Ovary (tissue), 9 donors: ENCODE data around the gene FBXL19. TPM values are rescaled to one million over a fixed set of nuclear protein-coding genes. Genes with fewer than 3 reads are reported as not detected.
A peak's percentile ranks its signal among the peaks of the same experiment; 100 is the strongest.

Experiments used
- DNase-seq, 5 donors: peaks; one replicate each; pipeline ENCODE4 v3.0.0-alpha.2; 2019 to 2020
- H3K27ac ChIP-seq, 2 donors: fragments of 200-600 bp; one replicate each; pipeline versions ENCODE4 v1.5.1 to v1.8.0; 2019 to 2022
- H3K27me3 ChIP-seq: fragments of 200-600 bp; one replicate; pipeline ENCODE4 v1.8.0; 2022
- H3K36me3 ChIP-seq: fragments of 200-600 bp; sonication (generic); one replicate; pipeline ENCODE4 v1.5.1; 2019
- H3K4me1 ChIP-seq: one replicate; pipeline ENCODE4 v1.8.1; 2013; ENCODE audit warnings: mild to moderate bottlenecking, moderate library complexity; ENCODE audit not compliant: insufficient read depth
- H3K4me3 ChIP-seq: fragments of 200-600 bp; sonication (generic); one replicate; pipeline ENCODE4 v1.5.1; 2017
- H3K9me3 ChIP-seq, 2 donors: fragments of 200-600 bp in 1 of 2; sonication (generic) in 1 of 2; one replicate each; pipeline versions ENCODE4 v1.5.1 to v1.8.1; 2013 to 2019; ENCODE audit warnings: mild to moderate bottlenecking in 1 of 2, moderate library complexity in 1 of 2
- EP300 ChIP-seq: sonication (generic); formaldehyde crosslinking; IDR thresholded peaks from one replicate; pipeline ENCODE4 v1.6.1; 2017; ENCODE audit warnings: antibody characterized with exemption
- POLR2A ChIP-seq: fragments of 450-650 bp; IDR thresholded peaks from one replicate; pipeline ENCODE4 v1.6.1; 2017; ENCODE audit warnings: antibody characterized with exemption, mild to moderate bottlenecking, moderate library complexity
- WGBS, 3 donors: extraction: QIAGEN DNeasy Blood & Tissue Kit in 1 of 3; methylation state at CpG; one replicate each; pipeline versions ENCODE4 v1.1.5 to v1.1.7; 2013 to 2017; 5-methylcytosine and 5-hydroxymethylcytosine counted together
- intact Hi-C, 4 donors: fragments of 100-400 bp; cut with DNase I; formaldehyde crosslinking; loops; one replicate each; pipeline versions ENCODE4 v1.11.0 to v1.15.1; 2022 to 2023
- polyA plus RNA-seq, 2 donors: library from polyadenylated mRNA; stranded (reverse); fragments of 200-250 nt in 1 of 2; fragments of 350-450 nt in 1 of 2; fragmentation: Illumina TruSeq in 1 of 2; extraction: RNeasy Lipid Tissue Mini Kit (QIAGEN cat#74804) in 1 of 2; gene quantifications; one replicate each; pipeline ENCODE4 v1.2.3, GENCODE V29; 2013 to 2014
- total RNA-seq, 7 donors: library from RNA; depleted of rRNA in 2 of 7; stranded (reverse); fragments of >200 nt in 2 of 7; fragmentation: NEBNext Ultra II Directional in 3 of 7; extraction: Animal tissue kit (Norgen Biotek cat#: 25700) in 3 of 7; gene quantifications; one replicate each; pipeline versions ENCODE4 v1.1.0 to v1.2.4, GENCODE V29; 2016 to 2023
- TF ChIP-seq, protein P1 (sequence below), 3 donors: fragments of 450-650 bp in 2 of 3; fragments of 200-600 bp in 1 of 3; IDR thresholded peaks; one replicate each; pipeline versions ENCODE4 v1.5.1 to v1.8.0; 2016 to 2022; ENCODE audit warnings: antibody characterized with exemption in 3 of 3, mild to moderate bottlenecking in 1 of 3
- donor health status: DM: no; HTN: no; CAD: no; lungs with moderate emphysema.
- donor health status: DM: no; HTN: no; CAD: no.
- donor health status: Bipolar disorder and iron deficiency.
- donor health status: DM: yes; HTN: yes; CAD: no.
- donor health status: DM: no; HTN: no; CAD: no.
- donor health status: DM: yes; HTN: yes; CAD: no.

The FBXL19 gene
- total and polyA plus RNA-seq, 9 donors = 1.6 to 24.3 (median 14.4) TPM

GRCh38 chr16:30953111-30953510, 29.7 kb downstream of the FBXL19 start:
- TF ChIP-seq POLR2A (no peak), EP300 (no peak)
- WGBS, 3 donors = 78 to 84% (median 80%) methylated on average over 9 of the region's 9 CpGs
- H3K36me3 ChIP-seq = no peaks in the 10 kb centered on the region
- intact Hi-C loops = loop anchor here in 1 of 4 donors (10.0 kb wide), 1 partner anchor 162 kb away; the partner anchor contains the start of gene KAT8
- H3K27me3 ChIP-seq = no peaks in the 10 kb centered on the region
- peaks cover 12% of the 10 kb centered on the region for H3K4me1 ChIP-seq
- H3K9me3 ChIP-seq = no peaks in the 10 kb centered on the region
- H3K4me3 ChIP-seq = no peak overlapping the region
- H3K27ac ChIP-seq = no peak overlapping the region
- no peak for DNase-seq

GRCh38 chr16:30953511-30954124, 30.2 kb downstream of the FBXL19 start:
- no peak overlapping the region for H3K27ac ChIP-seq

GRCh38 chr16:30954993-30955392, 31.6 kb downstream of the FBXL19 start:
- Histone ChIP-seq H3K27ac (no peak overlapping the region), H3K9me3 (no peaks in the 10 kb centered on the region), H3K36me3 (no peaks in the 10 kb centered on the region), H3K4me1 (peaks cover 17% of the 10 kb centered on the region), H3K4me3 (no peak overlapping the region), H3K27me3 (no peaks in the 10 kb centered on the region)
- intact Hi-C loops = loop anchor here in 1 of 4 donors (10.0 kb wide), 1 partner anchor 160 kb away; the partner anchor contains the start of gene KAT8
- WGBS, 3 donors = 65 to 83% (median 66%) methylated on average over 8 of the region's 8 CpGs
- no peak for TF ChIP-seq EP300
- no peak for TF ChIP-seq POLR2A
- TF ChIP-seq, protein P1, sequence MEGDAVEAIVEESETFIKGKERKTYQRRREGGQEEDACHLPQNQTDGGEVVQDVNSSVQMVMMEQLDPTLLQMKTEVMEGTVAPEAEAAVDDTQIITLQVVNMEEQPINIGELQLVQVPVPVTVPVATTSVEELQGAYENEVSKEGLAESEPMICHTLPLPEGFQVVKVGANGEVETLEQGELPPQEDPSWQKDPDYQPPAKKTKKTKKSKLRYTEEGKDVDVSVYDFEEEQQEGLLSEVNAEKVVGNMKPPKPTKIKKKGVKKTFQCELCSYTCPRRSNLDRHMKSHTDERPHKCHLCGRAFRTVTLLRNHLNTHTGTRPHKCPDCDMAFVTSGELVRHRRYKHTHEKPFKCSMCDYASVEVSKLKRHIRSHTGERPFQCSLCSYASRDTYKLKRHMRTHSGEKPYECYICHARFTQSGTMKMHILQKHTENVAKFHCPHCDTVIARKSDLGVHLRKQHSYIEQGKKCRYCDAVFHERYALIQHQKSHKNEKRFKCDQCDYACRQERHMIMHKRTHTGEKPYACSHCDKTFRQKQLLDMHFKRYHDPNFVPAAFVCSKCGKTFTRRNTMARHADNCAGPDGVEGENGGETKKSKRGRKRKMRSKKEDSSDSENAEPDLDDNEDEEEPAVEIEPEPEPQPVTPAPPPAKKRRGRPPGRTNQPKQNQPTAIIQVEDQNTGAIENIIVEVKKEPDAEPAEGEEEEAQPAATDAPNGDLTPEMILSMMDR (IDR thresholded peaks at IDR 0.05) = no peak
- DNase-seq = no peak

More at GRCh38 chr16:30953511-30954124, 30.2 kb downstream of the FBXL19 start:
- Histone ChIP-seq H3K9me3 (no peaks in the 10 kb centered on the region), H3K4me3 (no peak overlapping the region), H3K36me3 (no peaks in the 10 kb centered on the region), H3K27me3 (no peaks in the 10 kb centered on the region), H3K4me1 (peaks cover 14% of the 10 kb centered on the region)
- DNase-seq = peak; percentile 52 to 76 (median 63)
- WGBS, 3 donors = 28 to 34% (median 33%) methylated on average over 15 of the region's 15 CpGs
- intact Hi-C loops = loop anchor here in 1 of 4 donors (10.0 kb wide), 1 partner anchor 161 kb away; the partner anchor contains the start of gene KAT8
- TF ChIP-seq, protein P1 (IDR thresholded peaks at IDR 0.05) = peak; percentile 10 to 45 (median 19)
- TF ChIP-seq POLR2A = no peak
- no peak for TF ChIP-seq EP300

DNA sequence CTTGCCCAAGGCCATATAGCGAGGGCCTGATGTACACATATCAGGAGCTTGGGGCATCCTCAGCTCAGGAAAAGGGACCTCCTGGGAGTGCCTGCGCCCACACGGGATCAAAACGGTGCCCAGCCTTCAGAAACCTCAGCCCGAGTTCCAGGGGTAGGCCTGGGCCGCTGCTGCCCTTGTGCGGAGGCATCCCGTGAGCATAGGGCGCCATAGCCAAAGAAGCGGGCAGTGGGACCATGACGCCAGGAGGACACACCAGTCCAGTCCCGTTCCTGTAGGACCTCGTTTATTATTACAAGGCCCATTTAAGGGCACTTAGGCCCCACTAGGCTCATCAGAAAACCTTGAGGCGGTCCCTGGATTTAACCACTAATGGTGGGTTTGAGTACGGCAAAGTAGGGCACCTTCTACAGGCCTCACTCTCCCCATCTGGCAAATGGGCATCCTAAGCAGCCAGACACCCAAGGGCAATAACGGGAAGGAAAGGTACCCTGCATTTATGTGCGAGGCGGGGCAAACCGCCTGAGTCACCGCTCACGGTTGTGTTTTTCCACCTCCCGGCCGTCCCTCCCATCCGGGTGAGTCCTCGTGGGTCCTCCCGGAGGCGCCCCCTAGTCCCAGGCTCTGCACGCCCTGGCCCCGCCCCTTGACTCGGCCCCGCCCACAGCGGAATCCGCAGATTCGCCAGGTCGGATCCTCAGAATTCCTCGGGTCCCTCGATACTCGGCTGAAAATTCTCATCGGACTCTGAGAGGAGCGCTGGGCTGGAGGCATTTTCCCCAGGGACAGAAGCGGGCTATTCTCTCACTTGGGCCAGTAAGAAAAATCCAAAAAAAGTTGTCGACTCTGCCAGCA, 33.5 kb downstream of the FBXL19 start:
- peak; percentile 33 for TF ChIP-seq EP300
- TF ChIP-seq POLR2A = no peak
- TF ChIP-seq, protein P1 (IDR thresholded peaks at IDR 0.05) = peak in 1 of 3 donors; percentile 34
- Histone ChIP-seq H3K9me3 (no peaks in the 10 kb centered on the region), H3K4me1 (peaks cover 11% of the 10 kb centered on the region), H3K36me3 (no peaks in the 10 kb centered on the region), H3K4me3 (peak overlapping the region; percentile 82), H3K27me3 (no peaks in the 10 kb centered on the region), H3K27ac (peak overlapping the region; percentile 97 to 98)
- intact Hi-C loops = loop anchor here in 1 of 4 donors (10.0 kb wide), 1 partner anchor 158 kb away; the partner anchor contains the start of gene KAT8
- DNase-seq = peak; percentile 82 to 91 (median 90)
- 18 to 26% (median 19%) methylated on average over 42 of the region's 42 CpGs for WGBS, 3 donors
